GM21825 (cell line): ENCODE measurements around the gene TRDN.
"Not testable (repeated sequence)": the region's sequence is repeated elsewhere in the genome, so short reads cannot be mapped to it uniquely, and the experiment has no call there.

Experiments
- ATAC-seq: cut with Tn5 transposase; IDR thresholded peaks from one replicate; pipeline ENCODE4 v1.9.1; 2021; ENCODE audit warnings: mild to moderate bottlenecking, moderate library complexity; ENCODE audit not compliant: unreplicated experiment

The TRDN gene

GRCh38 chr6:123635144-123635543, 1.6 kb downstream of the TRDN start:
- ATAC-seq: no peak

GRCh38 chr6:123632641-123633040, 4.1 kb downstream of the TRDN start:
- ATAC-seq: no peak

- no peak for ATAC-seq
Measured at GRCh38 chr6:123629258-123629941, 7.3 kb downstream of the TRDN start.

- ATAC-seq: no peak
Measured at GRCh38 chr6:123625696-123626095, 11.1 kb downstream of the TRDN start.

- no peak for ATAC-seq
Measured at GRCh38 chr6:123622780-123623179, 14.0 kb downstream of the TRDN start.

- no peak for ATAC-seq
Measured at GRCh38 chr6:123619156-123619555, 17.6 kb downstream of the TRDN start.

GRCh38 chr6:123616942-123617341, 19.8 kb downstream of the TRDN start:
- no peak for ATAC-seq

- no peak for ATAC-seq
Measured at GRCh38 chr6:123616016-123616415, 20.7 kb downstream of the TRDN start.

GRCh38 chr6:123610779-123611178, 26.0 kb downstream of the TRDN start:
- ATAC-seq: no peak

GRCh38 chr6:123604067-123604466, 32.7 kb downstream of the TRDN start:
- ATAC-seq: no peak

GRCh38 chr6:123598011-123598410, 38.7 kb downstream of the TRDN start:
- peak; percentile 72 for ATAC-seq

- no peak for ATAC-seq
Measured at GRCh38 chr6:123594776-123595175, 42.0 kb downstream of the TRDN start.

- no peak for ATAC-seq
Measured at GRCh38 chr6:123592426-123592825, 44.3 kb downstream of the TRDN start.

GRCh38 chr6:123589973-123590372, 46.8 kb downstream of the TRDN start:
- no peak for ATAC-seq

- no peak for ATAC-seq
Measured at GRCh38 chr6:123589317-123589716, 47.4 kb downstream of the TRDN start.

GRCh38 chr6:123588546-123588895, 48.2 kb downstream of the TRDN start:
- ATAC-seq: no peak

GRCh38 chr6:123587838-123588545, 48.8 kb downstream of the TRDN start:
- no peak for ATAC-seq

GRCh38 chr6:123587407-123587806, 49.3 kb downstream of the TRDN start:
- ATAC-seq: not testable (repeated sequence)

GRCh38 chr6:123580331-123580730, 56.4 kb downstream of the TRDN start:
- no peak for ATAC-seq

- no peak for ATAC-seq
Measured at GRCh38 chr6:123575188-123575587, 61.6 kb downstream of the TRDN start.

- no peak for ATAC-seq
Measured at GRCh38 chr6:123570813-123571684, 65.7 kb downstream of the TRDN start.

GRCh38 chr6:123569575-123569974, 67.2 kb downstream of the TRDN start:
- no peak for ATAC-seq
